NK-92 treated with Interleukin-12 subunit alpha and Interleukin-12 subunit beta, amount 100 ng/mL, for 24 hours (cell line): Measurements from ENCODE around the gene ZMYM3.

Source experiments
- DNase-seq: peaks from one replicate; lab custom pipeline; 2025; lab: John Stamatoyannopoulos, UW

ZMYM3 gene

DNA sequence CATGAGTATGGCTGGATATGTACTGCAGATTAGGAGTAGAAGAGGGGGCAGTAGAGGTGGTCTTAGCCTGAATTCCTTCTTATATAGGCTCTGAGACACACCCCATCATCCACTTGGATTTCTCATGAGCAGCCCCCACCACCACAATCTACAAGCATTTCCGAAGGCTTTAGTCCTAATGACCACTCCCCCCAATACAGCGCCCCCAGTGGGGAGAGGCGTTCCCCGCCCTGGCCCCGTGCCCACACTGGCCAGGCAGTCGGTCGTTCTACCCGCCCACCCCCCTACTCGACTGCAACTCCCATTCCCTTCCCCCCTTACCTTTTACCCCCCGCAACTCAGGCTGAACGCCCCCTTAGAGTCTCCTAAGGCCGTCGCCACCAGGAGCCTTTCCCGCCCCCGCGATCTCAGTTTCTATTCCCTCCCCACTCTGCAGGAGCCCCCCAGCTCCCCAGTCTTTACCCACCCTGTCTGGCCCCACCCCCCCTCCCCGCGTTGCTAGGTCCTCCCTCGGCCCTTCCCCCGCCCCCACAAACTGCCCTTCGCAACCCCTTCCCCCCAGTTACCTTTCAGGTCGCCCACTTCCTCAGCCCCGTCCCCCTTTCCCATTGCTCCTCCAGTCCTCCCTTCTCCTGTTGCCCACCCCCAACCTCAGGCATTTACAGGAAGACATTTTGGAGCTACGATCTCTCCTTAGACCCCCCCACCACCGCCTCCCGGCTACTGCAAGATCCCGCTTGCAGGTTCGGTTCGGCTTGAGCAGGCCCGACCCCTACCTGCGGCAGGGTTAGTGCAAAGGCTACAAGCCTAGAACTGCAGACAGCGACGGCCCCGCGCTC lies 468 bp downstream of the ZMYM3 start:
- DNase-seq, result no peak

DNA sequence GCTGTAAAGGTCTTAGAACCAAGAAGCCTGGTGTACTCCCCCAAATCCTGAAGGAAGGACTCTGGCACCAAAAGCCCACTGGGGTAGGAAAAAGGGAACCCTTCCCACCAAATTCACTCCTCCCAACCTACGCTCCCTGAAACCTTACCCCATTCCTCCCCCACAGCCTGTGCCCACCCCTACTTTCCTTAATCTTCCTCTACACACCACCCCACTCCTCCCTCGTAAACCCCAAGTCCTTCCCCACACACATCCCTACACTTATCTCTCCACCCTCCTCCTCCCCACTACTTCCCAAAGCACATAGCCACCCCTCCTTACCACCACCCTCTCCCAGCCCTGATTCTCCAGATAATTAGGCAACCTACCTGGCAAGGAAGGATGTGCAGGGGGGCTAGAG lies 1.7 kb downstream of the ZMYM3 start:
- no peak for DNase-seq

DNA sequence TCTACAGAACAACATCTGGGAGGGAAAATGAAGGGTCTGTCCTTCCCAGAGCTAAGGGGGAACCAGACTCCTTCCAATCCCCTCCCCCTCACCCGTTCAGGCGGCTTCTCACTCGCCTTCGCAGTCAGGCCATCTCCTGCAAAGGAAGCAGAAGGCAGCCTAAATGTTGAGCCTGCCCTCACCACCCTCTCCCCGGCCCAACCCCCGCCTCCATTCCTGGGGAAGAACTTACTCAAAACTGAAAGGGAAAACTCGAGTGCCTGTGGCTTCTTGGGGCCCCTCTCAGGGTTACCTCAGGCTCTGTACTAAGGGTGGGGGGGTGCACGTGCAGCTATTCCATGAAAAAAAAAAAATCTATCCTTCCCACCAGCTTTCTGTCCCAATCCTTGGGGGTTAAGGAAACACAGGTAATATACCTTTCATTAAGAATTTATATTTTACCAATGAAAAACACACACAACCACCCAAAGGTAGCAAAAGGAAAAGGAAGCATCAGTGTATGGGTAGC lies 2.4 kb downstream of the ZMYM3 start:
- DNase-seq, result no peak

DNA sequence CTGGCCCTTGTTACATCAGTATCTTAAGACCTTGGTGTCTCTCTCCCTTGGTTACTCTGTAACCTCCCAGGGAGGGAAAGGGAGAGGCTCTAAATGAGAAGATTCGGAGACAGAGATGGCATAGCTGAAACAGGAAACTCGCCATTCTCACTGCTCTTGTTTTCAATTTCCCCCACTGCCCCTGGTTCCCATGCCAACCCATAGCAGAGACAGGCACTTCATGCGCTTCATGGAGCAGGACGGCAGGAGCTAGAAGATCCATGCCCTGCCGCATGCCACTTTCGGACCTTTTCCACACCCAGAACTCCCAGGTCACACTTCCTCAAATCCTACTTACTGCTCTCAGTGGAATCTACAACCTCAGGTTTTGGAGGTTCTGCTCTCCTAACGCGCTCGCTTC lies 3.1 kb downstream of the ZMYM3 start:
- no peak for DNase-seq

DNA sequence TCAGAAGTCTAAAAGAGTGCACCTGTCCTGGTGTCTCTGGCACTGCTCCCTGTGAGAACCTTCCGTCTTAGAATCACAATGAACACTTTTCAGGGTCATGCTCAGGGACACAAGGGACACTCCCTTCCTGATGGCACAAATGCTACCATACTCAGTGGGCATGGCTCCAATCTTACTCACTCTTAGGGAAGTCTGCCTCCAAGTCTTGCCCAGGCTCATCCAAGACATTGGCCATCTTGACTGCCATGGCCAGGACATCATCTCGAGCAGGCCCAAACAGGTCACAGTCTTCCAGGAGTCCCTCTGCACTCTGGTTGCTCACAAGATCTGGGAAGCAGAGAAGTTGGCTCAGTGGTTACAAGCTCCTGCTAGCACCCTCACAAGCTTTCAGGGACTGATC lies 8.8 kb downstream of the ZMYM3 start:
- no peak for DNase-seq

DNA sequence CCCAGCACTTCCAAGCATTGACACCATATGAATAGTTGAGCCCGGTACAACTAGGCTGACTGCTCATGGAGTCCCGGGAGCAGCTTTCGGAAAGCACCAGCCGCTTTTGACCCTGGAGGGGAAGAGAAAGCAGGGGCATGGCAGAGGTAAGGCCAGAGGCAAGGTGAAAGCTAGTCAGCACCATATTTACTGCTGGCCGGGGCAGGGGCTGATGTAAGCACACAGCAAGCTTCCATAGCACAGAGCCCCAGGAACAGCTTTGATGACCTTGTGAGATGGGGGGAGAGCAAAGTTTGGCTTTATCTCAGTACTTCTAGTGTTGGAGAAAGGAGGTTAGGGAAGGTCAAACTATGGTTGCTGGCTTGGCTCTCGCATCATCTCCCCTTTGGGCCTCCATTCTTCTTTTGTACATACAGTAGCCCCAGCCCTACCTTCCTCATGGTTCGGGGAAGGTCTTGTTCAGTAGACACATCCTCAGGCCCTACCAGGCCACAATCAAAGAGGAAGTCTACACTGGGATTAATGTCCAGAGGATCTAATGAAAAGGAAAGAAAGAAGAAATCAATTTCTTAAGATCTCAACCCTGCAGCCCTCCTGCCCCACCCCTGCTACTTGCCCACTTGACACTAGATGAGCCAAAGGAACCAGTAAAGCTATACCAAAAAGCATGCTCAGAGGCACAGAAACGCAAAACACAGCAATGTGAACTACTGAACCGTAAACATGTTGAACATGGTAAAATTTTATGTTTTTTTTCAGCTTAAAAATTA lies 9.4 kb downstream of the ZMYM3 start:
- DNase-seq, result no peak

DNA sequence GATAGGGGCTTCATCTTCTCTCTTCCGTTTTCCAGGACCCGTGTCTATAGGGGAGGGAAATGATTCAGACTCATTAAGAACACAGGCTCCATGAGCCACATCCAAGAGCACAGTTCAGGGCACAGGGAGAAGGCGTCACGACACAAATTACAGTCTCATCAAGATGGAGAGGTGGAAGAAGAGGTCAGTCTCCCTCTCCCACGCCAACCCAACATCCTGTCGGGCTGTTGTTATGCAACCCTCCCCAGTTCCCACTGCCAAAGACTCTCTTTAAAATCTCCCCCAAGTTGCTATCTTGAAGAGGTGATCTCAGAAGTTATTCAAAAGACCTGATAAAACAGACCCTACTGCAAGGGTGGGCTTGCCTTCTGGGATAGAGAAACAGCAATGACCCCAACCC lies 12.6 kb downstream of the ZMYM3 start:
- DNase-seq, result no peak

DNA sequence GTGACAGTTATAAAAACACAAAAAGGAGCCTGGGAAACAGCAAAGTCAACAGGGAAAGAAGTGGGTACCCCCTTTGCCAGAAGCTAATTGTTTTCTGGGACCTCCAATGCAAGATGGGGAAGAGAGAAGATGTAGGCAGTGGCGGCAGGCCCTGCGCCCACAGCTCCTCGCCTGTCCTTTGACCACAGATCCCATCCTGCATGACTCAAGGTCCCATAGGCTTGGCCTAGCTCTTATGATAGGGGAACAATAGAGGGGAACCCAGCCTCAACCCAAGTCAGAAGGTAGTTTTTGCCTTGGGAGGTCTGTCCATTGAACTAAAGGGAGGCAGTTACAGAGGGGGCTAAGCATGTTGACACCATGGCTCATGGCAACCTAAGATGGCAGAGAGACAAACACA lies 14.2 kb downstream of the ZMYM3 start:
- DNase-seq, result no peak

DNA sequence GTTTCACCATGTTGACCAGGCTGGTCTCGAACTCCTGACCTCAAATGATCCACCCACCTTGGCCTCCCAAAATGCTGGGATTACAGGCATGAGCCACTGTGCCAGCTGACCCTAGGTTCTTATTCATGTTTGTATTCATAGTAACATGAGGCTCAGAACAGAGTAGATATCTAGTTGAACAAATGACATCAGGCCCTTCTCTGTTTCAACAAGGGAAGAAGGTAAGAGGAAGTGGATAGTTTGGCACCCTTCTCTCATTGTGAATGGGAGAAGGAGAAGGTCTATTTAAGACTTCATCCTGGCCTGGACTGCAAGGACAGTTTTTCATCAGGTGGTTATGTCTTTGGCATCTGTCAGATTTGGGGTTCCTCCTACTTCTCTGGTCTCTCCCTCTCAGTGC lies 17.1 kb downstream of the ZMYM3 start:
- no peak for DNase-seq

DNA sequence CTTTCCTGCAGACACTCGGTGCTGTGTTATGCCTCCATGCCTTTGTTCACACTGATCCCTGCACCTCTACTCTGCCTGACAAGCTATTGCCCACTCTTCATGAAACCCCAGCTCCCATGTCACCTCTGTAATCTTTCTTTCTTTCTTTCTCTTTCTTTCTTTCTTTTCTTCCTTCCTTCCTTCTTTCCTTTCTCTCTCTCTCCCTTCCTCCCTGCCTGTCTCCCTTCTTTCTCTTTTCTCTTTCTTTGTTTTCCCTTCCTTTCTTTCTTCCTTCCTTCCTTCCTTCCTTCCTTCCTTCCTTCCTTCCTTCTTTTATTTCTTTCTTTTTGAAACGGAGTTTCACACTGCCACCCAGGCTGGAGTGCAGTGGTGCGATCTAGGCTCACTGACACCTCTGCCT lies 18.5 kb downstream of the ZMYM3 start:
- no peak for DNase-seq

DNA sequence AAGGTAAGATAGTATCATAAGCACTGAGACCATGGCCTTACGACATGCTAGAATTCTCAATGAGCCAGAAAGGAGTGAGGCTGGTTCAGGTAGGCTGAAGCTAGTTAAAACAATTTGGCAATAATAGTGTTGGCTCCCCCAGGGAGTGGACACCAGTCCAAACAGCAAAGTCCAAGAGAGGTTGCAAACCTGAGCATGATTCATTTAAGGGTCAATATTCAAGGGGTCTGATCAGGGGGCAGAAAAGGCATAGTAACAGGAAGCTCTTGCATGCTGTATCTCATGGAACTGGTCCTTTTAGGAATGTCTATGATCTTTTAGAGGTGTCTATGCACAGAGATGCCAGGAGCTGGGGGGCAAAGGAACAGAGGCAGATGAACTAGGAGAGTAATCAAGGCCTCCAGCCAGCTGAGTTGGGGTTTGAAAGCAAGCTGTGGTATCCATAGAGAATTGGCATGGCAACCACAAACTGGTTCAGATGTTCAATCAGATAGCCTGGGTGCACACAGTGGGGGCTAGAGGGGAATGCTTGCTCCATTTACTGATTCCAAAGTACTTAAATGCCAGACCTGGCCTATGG lies 25.8 kb downstream of the ZMYM3 start:
- no peak for DNase-seq

DNA sequence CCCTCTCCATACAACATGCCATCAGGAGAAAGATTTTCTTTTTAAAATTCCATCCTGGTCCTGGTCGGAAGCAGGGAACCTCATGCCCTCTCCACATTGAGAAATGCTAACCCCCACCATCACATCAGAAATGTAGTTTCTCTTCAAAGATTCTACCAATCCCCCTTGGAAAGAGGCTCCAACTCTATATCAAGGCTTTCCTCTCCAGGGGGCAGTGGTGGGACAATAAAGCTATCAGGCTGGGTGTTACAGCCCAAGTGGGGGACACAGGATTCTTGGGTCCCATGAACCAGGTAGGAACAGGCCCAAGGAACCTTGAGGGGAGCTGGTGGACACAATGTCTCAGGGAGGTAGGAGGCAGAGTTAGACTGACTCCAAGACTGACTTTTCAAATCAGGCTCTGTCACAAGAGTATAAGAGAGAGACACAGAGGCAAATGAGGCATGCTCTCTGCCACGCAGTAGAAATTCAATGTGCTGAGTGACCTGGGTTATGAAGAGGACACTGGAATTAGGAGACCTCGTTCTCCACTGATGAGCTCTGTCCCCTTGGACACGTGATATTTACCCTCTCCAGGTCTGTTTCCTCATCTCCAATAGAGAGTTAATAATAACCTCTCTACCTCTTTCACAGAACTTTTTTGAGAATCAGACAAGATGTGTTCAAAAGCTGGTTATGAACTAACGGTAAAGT lies 26.4 kb downstream of the ZMYM3 start:
- no peak for DNase-seq

DNA sequence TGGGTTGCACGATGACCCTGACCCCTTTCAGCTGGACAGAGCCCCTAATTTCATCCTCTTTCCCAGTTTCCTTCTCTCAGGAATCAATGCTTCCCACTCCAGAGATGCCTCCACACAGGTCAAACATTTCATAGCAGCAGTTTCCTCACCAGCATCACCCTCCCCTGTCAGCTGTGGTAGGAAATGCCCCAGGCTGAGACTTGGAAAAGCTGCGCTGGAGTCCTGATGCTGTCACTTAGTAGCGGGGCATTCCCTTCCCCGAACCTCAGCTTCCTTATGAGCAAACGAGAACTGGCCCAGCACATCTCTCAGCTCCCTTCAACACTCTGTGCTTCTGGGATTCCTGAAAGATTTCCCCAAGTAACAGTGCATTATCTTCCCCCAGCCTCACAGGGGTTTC lies 28.3 kb downstream of the ZMYM3 start:
- no peak for DNase-seq

DNA sequence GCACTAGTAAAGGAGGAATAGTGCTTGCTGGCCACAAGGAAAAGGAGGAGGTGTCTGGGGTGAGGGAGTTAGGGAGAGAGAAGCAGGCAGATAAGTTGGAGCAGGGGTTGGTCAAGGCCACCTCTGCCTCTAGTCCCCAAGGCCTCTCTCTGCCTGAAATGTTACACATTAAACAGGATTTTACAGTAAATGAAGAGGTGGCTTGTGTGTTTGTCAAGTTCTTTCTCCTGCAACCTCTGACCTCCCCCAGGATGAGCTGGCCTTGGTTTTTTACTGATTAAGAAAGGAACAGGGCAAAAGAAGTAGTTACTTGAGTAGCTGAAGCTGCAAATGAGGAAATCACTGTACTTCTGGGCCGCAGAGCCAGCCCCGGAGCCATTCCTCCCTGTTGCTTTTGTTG lies 28.9 kb downstream of the ZMYM3 start:
- no peak for DNase-seq

DNA sequence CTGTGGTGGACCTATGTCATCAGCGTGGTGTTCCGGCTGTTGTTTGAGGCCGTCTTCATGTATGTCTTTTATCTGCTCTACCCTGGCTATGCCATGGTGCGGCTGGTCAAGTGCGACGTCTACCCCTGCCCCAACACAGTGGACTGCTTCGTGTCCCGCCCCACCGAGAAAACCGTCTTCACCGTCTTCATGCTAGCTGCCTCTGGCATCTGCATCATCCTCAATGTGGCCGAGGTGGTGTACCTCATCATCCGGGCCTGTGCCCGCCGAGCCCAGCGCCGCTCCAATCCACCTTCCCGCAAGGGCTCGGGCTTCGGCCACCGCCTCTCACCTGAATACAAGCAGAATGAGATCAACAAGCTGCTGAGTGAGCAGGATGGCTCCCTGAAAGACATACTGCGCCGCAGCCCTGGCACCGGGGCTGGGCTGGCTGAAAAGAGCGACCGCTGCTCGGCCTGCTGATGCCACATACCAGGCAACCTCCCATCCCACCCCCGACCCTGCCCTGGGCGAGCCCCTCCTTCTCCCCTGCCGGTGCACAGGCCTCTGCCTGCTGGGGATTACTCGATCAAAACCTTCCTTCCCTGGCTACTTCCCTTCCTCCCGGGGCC lies 29.7 kb downstream of the ZMYM3 start:
- no peak for DNase-seq

DNA sequence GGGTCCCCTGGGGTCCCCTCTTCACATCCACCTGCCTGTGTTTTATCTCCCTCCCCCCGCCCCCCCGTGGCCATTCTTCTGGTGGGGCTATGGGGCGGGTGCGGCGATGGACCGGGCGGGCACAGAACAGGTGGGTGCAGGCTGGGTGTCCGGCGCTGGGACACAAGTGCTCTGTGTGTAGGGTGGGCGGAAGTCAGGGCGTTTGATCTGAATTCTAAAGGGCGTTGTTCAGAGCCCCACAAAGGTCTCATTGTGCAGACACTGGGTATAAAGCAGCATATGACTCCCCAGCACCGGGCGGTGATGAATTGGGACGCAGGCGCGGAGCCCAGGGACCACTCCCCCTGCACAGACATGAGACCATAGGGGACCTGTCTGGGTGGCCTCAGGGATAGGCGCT lies 31.0 kb downstream of the ZMYM3 start, which contains the start of gene GJB1:
GJB1 (plus strand) TSS at position 296 of the 400 bp plus-strand sequence. CDS start 484 bp downstream, outside the sequence.
- no peak for DNase-seq

DNA sequence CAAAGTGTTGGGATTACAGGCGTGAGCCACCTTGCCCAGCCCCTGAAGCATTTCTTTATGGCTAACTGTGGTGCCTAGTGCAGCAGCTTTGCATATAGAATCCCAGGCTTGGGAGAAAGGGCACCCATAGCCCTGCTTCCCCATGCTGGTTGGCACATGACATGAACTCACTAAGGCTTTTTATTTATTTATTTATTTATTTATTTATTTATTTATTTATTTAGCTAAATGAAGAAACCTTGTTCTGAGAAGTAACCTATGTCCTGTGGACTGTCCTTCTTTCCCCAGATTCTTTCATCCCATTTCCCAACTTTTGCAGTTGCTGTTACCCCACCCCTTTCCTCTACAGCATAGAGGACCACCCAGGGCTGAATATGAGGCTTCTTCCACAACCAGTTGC lies 32.8 kb downstream of the ZMYM3 start:
- DNase-seq, result no peak

DNA sequence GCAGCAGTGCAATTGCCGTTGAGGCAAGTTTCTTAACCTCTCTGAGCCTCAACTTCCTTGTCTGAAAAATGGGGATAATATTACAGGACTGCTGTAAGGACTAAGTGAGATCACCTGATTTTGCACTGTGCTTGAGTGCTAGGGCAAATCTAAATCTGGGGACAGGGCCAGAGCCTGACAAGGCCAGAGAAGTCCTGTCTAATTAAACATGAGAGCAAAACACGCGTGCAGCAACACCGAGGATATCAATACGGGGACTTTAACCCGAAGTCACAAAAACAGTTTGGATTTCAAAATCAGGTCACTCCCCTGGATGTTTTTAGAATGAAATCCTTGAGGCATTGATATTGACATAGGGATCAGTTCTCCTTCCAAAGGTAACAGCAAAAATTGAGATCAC lies 36.6 kb downstream of the ZMYM3 start:
- no peak for DNase-seq

DNA sequence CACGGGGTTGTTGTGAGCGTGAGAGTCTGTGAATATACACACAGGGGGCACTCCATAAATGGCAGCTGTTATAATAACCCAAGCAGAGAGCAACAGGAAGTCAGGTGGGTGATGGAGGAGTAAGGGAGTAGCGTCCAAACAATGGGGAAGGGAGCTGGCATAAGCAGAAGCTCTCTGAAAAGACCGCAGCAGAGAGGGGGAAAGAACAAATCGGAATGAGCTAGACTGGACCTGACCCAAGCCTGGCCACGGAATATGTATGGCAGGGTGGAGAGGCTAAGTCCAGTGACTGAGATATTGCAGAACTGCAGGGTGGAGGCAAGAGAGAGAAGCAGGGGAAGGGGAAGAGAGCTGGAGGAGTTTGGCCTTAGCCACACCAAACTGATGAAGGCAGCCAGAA lies 37.5 kb downstream of the ZMYM3 start:
- DNase-seq, result no peak

DNA sequence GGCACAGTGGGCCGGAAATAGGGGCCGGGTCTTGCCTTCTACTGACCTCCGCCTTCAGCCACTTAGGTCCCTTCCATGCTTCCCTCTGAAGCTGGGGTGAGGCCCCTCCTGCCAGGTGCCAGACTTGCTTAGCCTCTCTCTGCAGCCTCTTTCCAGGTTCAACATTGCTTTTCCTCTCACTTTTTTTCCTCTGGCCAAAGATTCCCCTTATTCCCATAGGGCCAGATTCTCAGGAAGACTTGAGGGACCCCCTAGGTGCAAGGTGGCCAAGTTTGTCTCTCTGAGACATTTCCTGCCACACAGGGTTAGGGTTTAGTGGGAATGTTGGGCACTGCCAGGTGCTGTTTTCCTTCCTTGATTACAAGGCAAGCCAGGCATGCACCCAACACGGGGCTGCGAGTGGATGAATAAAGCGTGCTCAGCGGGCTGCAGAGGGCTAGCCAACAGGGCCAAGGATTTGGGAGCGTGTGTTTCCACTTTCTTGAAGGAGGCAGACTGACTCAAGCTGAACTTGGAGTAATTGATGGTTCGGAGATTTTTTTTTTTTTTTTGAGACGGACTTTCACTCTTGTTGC lies 38.5 kb downstream of the ZMYM3 start:
- no peak for DNase-seq

DNA sequence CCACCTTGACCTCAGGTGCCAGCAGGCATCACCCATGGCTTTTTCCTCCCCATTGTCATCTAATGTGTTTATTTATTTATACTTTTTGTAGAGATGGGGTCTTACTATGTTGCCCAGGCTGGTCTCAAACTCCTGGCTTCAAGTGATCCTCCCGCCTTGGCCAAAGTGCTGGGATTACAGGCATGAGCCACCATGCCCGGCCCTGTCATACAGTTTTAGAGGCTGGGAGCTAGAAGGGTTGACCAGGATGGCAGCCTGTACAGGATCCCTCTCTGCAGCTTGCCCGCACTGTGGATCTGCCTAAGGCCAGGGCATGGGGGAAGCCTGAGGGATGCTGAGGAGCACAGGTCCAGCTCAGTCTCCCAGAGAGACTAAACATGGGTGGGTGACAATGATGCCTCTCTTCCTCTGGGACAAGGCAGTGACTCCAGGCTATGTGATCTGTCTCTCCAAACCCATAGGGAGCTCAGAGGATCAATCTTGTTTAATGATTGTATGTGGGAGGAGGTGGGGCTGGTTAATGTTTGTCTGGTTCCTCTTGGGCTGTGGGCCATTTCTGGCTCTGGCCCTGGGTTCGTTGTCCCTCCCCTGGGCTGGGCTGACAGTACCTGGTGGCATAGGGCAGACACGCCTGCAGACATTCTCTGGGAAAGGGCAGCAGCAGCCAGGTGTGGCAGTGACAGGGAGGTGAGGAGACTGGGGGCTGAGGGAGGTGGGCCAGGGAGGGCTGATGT lies 39.2 kb downstream of the ZMYM3 start:
- DNase-seq, result no peak
